GM19467 (cell line): Measurements from ENCODE around the gene MARCHF9.

ENCODE experiments used
- ATAC-seq: cut with Tn5 transposase; IDR thresholded peaks from one replicate; pipeline ENCODE4 v1.9.1; 2021; ENCODE audit warnings: mild to moderate bottlenecking, moderate library complexity; ENCODE audit not compliant: unreplicated experiment

The MARCHF9 gene

GRCh38 chr12:57793920-57794319 lies 39.0 kb downstream of the MARCHF9 start:
- no peak for ATAC-seq

- no peak for ATAC-seq
Measured at GRCh38 chr12:57795354-57795753, 40.5 kb downstream of the MARCHF9 start.

- no peak for ATAC-seq
Measured at GRCh38 chr12:57796996-57797395, 42.1 kb downstream of the MARCHF9 start.

- ATAC-seq = no peak
Measured at GRCh38 chr12:57797933-57798332, 43.0 kb downstream of the MARCHF9 start.

GRCh38 chr12:57800965-57801364 lies 46.1 kb downstream of the MARCHF9 start:
- ATAC-seq = no peak

- no peak for ATAC-seq
Measured at GRCh38 chr12:57802607-57803006, 47.7 kb downstream of the MARCHF9 start.

GRCh38 chr12:57803319-57803893 lies 48.5 kb downstream of the MARCHF9 start:
- ATAC-seq = no peak

GRCh38 chr12:57806677-57807076 lies 51.8 kb downstream of the MARCHF9 start:
- ATAC-seq = no peak

GRCh38 chr12:57807285-57807684 lies 52.4 kb downstream of the MARCHF9 start:
- no peak for ATAC-seq

GRCh38 chr12:57808351-57808750 lies 53.4 kb downstream of the MARCHF9 start:
- no peak for ATAC-seq

GRCh38 chr12:57809425-57809824 lies 54.5 kb downstream of the MARCHF9 start:
- no peak for ATAC-seq
